HL-60 (cell line): ENCODE results near the gene MAPK1.

Experiments used
- DNase-seq, 2 experiments: peaks; one replicate each; pipeline ENCODE4 v3.0.0-alpha.2; 2010 to 2020; ENCODE audit warnings: low read depth in 1 of 2, low spot score in 1 of 2
- H3K27ac ChIP-seq: fragments of 250-450 bp; sonication (Bioruptor Pico); replicated peaks from 2 replicates; pipeline ENCODE4 v1.5.1; 2020; ENCODE audit warnings: mild to moderate bottlenecking, moderate library complexity
- H3K27me3 ChIP-seq: fragments of 250-450 bp; sonication (Bioruptor Pico); 2 replicates; pipeline ENCODE4 v1.5.1; 2021; ENCODE audit warnings: mild to moderate bottlenecking, moderate library complexity; ENCODE audit not compliant: insufficient read depth, poor library complexity, severe bottlenecking
- H3K4me3 ChIP-seq: replicated peaks from 2 replicates; pipeline ENCODE4 v1.5.1; 2011; ENCODE audit warnings: mild to moderate bottlenecking, control low read depth, low read length; ENCODE audit not compliant: insufficient read depth
- CTCF ChIP-seq: IDR thresholded peaks from one replicate; pipeline ENCODE4 v1.5.1; 2011; ENCODE audit warnings: low read length, control low read depth, inconsistent platforms; ENCODE audit not compliant: insufficient read depth
- GABPA ChIP-seq: IDR thresholded peaks from 2 replicates; pipeline ENCODE4 v1.6.1; 2012; ENCODE audit warnings: low read depth
- POLR2AphosphoS5 ChIP-seq: IDR thresholded peaks from 2 replicates; pipeline ENCODE4 v1.6.1; 2012; ENCODE audit warnings: low read depth
- REST ChIP-seq: IDR thresholded peaks from 2 replicates; pipeline ENCODE4 v1.6.1; 2012; ENCODE audit warnings: low read depth; ENCODE audit not compliant: insufficient replicate concordance
- SPI1 ChIP-seq: IDR thresholded peaks from 2 replicates; pipeline ENCODE4 v1.6.1; 2012; ENCODE audit warnings: low read depth, mild to moderate bottlenecking, borderline replicate concordance

The MAPK1 gene

GRCh38 chr22:21708960-21709359, 158.5 kb downstream of the MAPK1 start:
- Histone ChIP-seq H3K27ac (no peak overlapping the region), H3K27me3 (no peaks in the 10 kb centered on the region), H3K4me3 (no peak overlapping the region)
- TF ChIP-seq REST (no peak), GABPA (no peak), SPI1 (no peak), POLR2AphosphoS5 (no peak), CTCF (no peak)
- DNase-seq, result no peak

DNA sequence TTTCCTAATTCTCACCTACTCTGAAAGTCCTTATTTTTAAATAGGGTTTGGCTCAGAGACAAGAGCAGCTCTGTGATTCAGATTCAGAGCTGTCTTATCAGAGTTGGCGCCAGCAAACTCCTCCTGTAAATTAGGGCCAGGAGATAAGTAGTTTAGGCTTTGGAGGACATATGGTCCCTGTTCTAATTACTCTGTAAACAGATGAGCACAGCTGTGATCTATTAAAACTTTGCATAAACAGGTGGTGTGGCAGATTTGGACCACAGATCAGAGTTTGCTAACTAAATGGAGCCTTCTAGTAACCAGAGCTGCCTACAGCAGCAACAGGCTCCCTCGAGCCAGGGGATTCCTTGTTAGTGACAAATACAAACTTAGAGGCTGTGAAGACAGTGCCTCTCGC, 159.8 kb downstream of the MAPK1 start:
- no peak for DNase-seq
- no peaks in the 10 kb centered on the region for H3K27me3 ChIP-seq
- TF ChIP-seq CTCF (no peak), SPI1 (no peak), REST (no peak), GABPA (no peak), POLR2AphosphoS5 (no peak)
- H3K27ac ChIP-seq, result no peak overlapping the region
- H3K4me3 ChIP-seq, result no peak overlapping the region
